ENCODE measurements around the gene CNOT8. TPM values are rescaled to one million over a fixed set of nuclear protein-coding genes. Genes with fewer than 3 reads are reported as not detected.
"Not testable (repeated sequence)": the region's sequence is repeated elsewhere in the genome, so short reads cannot be mapped to it uniquely, and the experiment has no call there.

Gene CNOT8
- total and polyA plus RNA-seq, 9 of the 15 experiments (the other 6 are each of a cell fraction or from before 2014, with no cell fraction given): 15.2 to 68.9 (median 52.1) TPM

- Histone ChIP-seq H3K4me1 (replicated peaks in 1 of 2; ENCODE audit: control insufficient read depth in 2 of 2, insufficient read depth in 2 of 2, low read length in 2 of 2) (peaks cover 27 to 31% of the 10 kb centered on the region in 2 experiments), H3K36me3 (ENCODE audit: control insufficient read depth, insufficient read depth, low read length) (peaks cover 17% of the 10 kb centered on the region), H3K79me2 (ENCODE audit: control insufficient read depth, insufficient read depth, low read length) (peaks cover 33% of the 10 kb centered on the region)
- DNase-seq (ENCODE audit: extremely low read depth in 1 of 4, low spot score in 3 of 4); H3K9me1 ChIP-seq (ENCODE audit: control insufficient read depth, insufficient read depth, low read length); in situ Hi-C loops (cut with MboI); H3K9ac ChIP-seq (ENCODE audit: insufficient read depth in 1 of 2, low read depth in 2 of 2, low read length in 2 of 2); H4K20me1 ChIP-seq (replicated peaks; ENCODE audit: control insufficient read depth, insufficient read depth, low read length); FAIRE-seq; H3K4me3 ChIP-seq; H3K4me2 ChIP-seq (ENCODE audit: insufficient read depth, low read length); H3K27ac ChIP-seq (ENCODE audit: extremely low read depth, low read depth, low read length); ATAC-seq; H3K27me3 ChIP-seq (ENCODE audit: control insufficient read depth in 2 of 2, insufficient read depth in 2 of 2, low read length in 2 of 2); CTCF ChIA-PET (ENCODE audit: low intra/inter-chr PET ratio); H3K9me3 ChIP-seq (replicated peaks; ENCODE audit: control insufficient read depth, insufficient read depth, low read depth, low read length); H2AFZ ChIP-seq (ENCODE audit: low read depth, low read length); BruUV-seq (replicated peaks): not testable (repeated sequence)
- POLR2A ChIA-PET: interaction anchor here (0.6 to 1.5 kb wide), 7 partner anchors 8 to 137 kb away, joined by 3 to 9 read pairs (median 4); partner anchors contain the start of gene FAXDC2
- 21% methylated on average over 9 of the region's 9 CpGs for WGBS (ENCODE audit: insufficient coverage, low coverage, missing lambda C conversion rate)
- intact Hi-C loops (cut with micrococcal nuclease): loop anchor here (1.0 to 2.0 kb wide), 3 partner anchors 17 to 181 kb away; partner anchors contain the start of gene CNOT8
- TF ChIP-seq ZFX (CRISPR knock-in tag; IDR thresholded peaks at IDR 0.05): 0 out of 2 replicates have a peak, but pooled peaks have one; percentile 2
- 0 out of 2 replicates have a peak, but pooled peaks have one; percentile 43 for TF ChIP-seq PYGO2 (tag; IDR thresholded peaks at IDR 0.05)
These were observed 22.8 kb upstream of the CNOT8 start for GRCh38 chr5:154835701-154836052.

- no peak for FAIRE-seq
- H2AFZ ChIP-seq (ENCODE audit: low read depth, low read length): no peak overlapping the region
- DNase-seq (ENCODE audit: extremely low read depth in 1 of 4, low spot score in 3 of 4): no peak
- no peak overlapping the region for H3K4me2 ChIP-seq (ENCODE audit: insufficient read depth, low read length)
- no TSS peak for BruUV-seq (replicated peaks)
- CTCF ChIA-PET (ENCODE audit: low intra/inter-chr PET ratio): no interaction called here
- no peak for ATAC-seq
- no peaks in the 10 kb centered on the region for H3K27me3 ChIP-seq (ENCODE audit: control insufficient read depth in 2 of 2, insufficient read depth in 2 of 2, low read length in 2 of 2)
- H3K79me2 ChIP-seq (ENCODE audit: control insufficient read depth, insufficient read depth, low read length): peaks cover 33% of the 10 kb centered on the region
- no peaks in the 10 kb centered on the region for H3K9me1 ChIP-seq (ENCODE audit: control insufficient read depth, insufficient read depth, low read length)
- H3K9me3 ChIP-seq (replicated peaks; ENCODE audit: control insufficient read depth, insufficient read depth, low read depth, low read length): no peaks in the 10 kb centered on the region
- H3K27ac ChIP-seq (ENCODE audit: extremely low read depth, low read depth, low read length): no peak overlapping the region; the same call in 2 of the 3 replicates
- POLR2A ChIA-PET: interaction anchor here (0.8 to 1.4 kb wide), 2 partner anchors 9 to 25 kb away, joined by 3 to 4 read pairs; no protein-coding TSS in a partner anchor
- H3K36me3 ChIP-seq (ENCODE audit: control insufficient read depth, insufficient read depth, low read length): peaks cover 12% of the 10 kb centered on the region
- H4K20me1 ChIP-seq (replicated peaks; ENCODE audit: control insufficient read depth, insufficient read depth, low read length): no peaks in the 10 kb centered on the region
- WGBS (ENCODE audit: insufficient coverage, low coverage, missing lambda C conversion rate): 82% methylated on average over 6 of the region's 6 CpGs
- H3K9ac ChIP-seq (ENCODE audit: insufficient read depth in 1 of 2, low read depth in 2 of 2, low read length in 2 of 2): peak overlapping the region in 1 of 2 experiments; percentile 6; a peak in 1 of 4 replicates
- intact Hi-C loops (cut with micrococcal nuclease) (no loop called here), in situ Hi-C loops (cut with MboI) (no loop called here)
- H3K4me1 ChIP-seq (replicated peaks in 1 of 2; ENCODE audit: control insufficient read depth in 2 of 2, insufficient read depth in 2 of 2, low read length in 2 of 2): peaks cover 31 to 35% of the 10 kb centered on the region in 2 experiments
- H3K4me3 ChIP-seq: no peak overlapping the region
- TF ChIP-seq, protein P1, sequence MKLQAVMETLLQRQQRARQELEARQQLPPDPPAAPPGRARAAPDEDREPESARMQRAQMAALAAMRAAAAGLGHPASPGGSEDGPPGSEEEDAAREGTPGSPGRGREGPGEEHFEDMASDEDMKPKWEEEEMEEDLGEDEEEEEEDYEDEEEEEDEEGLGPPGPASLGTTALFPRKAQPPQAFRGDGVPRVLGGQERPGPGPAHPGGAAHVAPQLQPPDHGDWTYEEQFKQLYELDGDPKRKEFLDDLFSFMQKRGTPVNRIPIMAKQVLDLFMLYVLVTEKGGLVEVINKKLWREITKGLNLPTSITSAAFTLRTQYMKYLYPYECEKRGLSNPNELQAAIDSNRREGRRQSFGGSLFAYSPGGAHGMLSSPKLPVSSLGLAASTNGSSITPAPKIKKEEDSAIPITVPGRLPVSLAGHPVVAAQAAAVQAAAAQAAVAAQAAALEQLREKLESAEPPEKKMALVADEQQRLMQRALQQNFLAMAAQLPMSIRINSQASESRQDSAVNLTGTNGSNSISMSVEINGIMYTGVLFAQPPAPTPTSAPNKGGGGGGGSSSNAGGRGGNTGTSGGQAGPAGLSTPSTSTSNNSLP (IDR thresholded peaks at IDR 0.05; ENCODE audit: borderline replicate concordance, low read depth, low read length): no peak
- TF ChIP-seq, protein P2, sequence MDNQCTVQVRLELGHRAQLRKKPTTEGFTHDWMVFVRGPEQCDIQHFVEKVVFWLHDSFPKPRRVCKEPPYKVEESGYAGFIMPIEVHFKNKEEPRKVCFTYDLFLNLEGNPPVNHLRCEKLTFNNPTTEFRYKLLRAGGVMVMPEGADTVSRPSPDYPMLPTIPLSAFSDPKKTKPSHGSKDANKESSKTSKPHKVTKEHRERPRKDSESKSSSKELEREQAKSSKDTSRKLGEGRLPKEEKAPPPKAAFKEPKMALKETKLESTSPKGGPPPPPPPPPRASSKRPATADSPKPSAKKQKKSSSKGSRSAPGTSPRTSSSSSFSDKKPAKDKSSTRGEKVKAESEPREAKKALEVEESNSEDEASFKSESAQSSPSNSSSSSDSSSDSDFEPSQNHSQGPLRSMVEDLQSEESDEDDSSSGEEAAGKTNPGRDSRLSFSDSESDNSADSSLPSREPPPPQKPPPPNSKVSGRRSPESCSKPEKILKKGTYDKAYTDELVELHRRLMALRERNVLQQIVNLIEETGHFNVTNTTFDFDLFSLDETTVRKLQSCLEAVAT (IDR thresholded peaks at IDR 0.05): no peak
- TF ChIP-seq, protein P3, sequence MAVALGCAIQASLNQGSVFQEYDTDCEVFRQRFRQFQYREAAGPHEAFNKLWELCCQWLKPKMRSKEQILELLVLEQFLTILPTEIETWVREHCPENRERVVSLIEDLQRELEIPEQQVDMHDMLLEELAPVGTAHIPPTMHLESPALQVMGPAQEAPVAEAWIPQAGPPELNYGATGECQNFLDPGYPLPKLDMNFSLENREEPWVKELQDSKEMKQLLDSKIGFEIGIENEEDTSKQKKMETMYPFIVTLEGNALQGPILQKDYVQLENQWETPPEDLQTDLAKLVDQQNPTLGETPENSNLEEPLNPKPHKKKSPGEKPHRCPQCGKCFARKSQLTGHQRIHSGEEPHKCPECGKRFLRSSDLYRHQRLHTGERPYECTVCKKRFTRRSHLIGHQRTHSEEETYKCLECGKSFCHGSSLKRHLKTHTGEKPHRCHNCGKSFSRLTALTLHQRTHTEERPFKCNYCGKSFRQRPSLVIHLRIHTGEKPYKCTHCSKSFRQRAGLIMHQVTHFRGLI (CRISPR knock-in tag; IDR thresholded peaks at IDR 0.05): no peak
- no peak for TF ChIP-seq BRD4 (IDR thresholded peaks at IDR 0.05)
- no peak for TF ChIP-seq ILK (tag; IDR thresholded peaks at IDR 0.05; ENCODE audit: borderline replicate concordance, low read depth)
These were observed 22.2 kb upstream of the CNOT8 start for GRCh38 chr5:154836225-154836624.
